DMS153 (cell line): ENCODE results near the gene CTDP1.
A peak's percentile ranks its signal among the peaks of the same experiment; 100 is the strongest.

Experiments
- DNase-seq: peaks from one replicate; lab custom pipeline; 2025; lab: John Stamatoyannopoulos, UW

The CTDP1 gene

GRCh38 chr18:79765491-79766245 is 86.1 kb downstream of the CTDP1 start:
- no peak for DNase-seq

DNA sequence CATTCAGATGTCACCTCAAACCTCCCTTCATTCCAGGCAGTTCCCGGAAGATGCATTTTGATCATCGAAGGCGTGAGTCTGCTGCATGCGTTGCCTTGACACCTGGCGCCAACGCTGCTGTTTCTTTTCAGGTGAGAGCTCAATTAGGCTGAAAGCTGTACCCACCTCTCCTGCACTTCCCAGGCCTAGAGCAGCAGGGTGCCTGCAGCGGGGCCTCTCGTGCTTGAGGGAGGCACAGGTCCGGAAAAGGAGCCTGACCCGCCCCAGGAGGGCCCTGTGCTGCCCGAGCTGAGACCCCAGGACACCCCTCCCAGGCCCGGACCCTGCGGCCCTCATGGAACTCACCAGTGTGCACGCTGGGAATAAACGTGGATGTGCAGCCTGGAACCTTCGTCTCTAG is 86.7 kb downstream of the CTDP1 start:
- DNase-seq: peak; percentile 6

DNA sequence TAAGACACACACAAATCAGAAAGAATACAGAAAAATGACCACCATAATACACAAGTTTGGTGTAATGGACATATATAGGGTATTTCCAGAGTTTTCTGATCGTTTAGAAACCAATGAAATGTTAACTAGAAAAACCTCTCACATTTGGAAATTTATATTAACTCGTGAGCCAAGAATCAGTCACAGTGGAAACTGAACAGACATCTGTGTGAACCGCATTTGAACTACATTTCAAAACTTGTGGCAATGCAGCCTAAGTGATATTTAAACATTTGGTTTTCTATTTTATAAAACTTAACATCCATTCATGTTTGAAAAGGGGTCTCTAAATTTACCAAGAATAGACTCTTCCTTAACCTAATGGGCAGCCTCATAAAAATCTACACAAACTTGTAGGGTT is 89.1 kb downstream of the CTDP1 start:
- DNase-seq: no peak

DNA sequence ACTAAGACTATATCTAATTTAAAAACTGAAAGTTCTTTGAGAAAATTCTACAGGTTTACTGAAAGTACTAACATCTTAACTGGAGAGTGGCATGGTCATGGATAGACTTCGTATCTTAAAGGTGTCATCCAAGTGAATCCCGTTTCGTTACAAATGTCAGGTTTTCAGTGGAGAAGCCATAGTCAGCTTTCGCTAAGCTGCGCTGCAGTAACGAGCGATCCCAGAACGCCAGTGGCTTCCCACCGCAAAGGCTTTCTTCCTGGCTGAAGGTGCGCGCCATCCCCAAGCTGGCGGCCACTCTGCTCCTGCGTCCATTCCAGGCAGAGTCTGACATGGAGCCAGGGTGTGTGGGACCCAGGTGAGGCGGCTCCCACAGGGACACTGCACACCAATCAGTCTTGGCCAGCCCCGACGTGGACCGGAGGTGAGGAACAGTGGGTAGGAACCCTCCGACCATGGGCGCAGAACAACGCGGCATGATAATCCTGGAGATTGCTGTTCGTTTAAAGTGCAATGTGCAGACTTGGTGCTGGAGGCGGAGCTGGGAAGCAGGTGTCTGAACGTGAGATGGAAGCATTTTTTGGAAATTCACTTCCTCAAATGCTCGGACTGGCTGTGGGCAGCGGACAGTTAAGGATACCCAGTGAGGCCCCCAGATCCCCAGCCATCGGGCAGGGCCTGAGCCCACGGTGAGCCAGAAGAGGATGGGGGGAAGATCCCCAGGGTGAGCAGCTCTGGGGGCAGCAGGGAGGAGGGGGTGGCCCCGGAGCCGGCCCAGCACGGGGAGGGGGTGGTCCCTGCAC is 90.3 kb downstream of the CTDP1 start:
- DNase-seq: no peak

GRCh38 chr18:79770501-79770815 is 90.9 kb downstream of the CTDP1 start:
- no peak for DNase-seq

DNA sequence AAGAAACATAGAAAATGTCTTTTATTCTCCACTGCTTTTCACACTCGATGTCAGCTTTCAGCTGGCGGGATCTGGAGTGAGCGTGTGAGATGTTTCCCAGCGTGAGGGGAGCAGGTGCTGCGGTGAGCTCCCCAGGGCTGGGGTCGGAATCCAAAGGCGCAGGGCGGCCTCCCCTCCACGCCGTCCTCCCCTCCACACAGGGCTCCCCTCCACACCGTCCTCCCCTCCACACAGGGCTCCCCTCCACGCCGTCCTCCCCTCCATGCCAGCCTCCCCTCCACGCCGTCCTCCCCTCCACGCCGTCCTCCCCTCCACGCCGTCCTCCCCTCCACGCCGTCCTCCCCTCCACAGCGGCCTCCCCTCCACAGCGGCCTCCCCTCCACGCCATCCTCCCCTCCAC is 91.2 kb downstream of the CTDP1 start:
- DNase-seq: no peak

DNA sequence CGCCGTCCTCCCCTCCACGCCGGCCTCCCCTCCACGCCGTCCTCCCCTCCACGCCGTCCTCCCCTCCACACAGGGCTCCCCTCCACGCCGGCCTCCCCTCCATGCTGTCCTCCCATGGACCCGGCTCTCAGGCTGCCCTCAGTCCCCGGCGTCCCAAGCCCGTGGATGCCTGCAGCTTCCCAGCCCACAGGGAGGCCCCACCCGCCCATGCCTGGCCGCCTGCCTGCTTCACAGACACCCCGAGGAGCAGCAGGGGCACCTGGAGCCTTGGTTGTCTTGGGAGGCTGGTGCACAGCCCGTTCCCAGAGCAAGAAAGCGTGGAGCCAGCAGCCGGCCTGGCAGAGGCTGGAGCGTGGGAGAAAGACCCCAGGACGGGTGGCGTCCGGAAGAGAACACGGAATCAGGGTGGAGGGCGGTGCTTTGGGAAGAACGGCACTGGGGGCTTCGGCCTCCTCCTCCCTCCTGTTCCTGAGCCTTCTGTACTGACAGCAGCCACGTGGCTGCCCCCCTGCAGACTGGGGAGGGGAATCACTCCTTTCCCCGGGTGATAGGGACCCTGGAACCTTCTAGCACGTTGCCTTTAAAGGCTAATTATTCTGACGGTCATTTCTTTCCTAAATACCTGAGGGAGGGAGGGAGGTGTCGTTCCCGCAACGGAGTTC is 92.0 kb downstream of the CTDP1 start:
- DNase-seq: no peak

GRCh38 chr18:79772108-79772864 is 92.7 kb downstream of the CTDP1 start:
- DNase-seq: no peak

DNA sequence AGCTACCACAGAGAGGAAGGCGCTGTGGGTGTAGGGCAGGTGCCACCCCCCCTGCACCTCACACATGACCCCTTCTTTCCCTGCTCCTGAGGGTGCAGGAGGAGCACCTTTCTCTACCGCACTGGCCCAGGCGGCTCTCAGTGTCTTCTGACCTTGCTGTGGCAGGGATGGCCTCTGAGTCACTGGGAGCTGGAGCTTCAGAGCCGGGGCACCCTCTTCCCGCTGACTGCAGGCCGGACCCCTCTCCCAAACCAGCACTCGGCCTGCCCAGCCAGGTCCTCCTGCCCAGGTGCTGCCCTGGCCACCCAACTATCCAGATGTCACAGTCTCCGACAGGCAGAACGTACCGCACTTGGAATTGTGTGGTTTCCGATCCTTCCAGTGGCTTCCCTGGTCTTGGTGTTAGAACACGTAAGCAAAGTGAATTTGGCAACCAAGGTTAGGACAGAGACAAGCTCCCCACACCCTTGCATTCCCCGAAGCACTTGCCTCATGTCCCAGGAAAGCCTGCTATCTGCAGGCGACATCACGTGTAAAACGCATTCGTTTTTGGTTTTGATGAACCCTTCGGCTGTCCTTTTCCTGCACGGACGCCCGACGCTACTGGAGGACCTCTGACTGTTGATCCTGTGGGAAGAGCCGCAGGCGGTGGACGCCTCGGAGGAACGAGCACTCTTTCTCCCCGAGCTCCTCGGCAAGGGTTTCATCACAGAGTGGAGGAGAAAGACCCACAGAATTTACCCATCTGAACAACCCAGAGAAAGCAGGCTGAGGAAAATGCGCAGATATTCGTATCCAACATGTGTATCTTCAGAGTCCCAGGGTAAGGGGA is 93.5 kb downstream of the CTDP1 start:
- no peak for DNase-seq

DNA sequence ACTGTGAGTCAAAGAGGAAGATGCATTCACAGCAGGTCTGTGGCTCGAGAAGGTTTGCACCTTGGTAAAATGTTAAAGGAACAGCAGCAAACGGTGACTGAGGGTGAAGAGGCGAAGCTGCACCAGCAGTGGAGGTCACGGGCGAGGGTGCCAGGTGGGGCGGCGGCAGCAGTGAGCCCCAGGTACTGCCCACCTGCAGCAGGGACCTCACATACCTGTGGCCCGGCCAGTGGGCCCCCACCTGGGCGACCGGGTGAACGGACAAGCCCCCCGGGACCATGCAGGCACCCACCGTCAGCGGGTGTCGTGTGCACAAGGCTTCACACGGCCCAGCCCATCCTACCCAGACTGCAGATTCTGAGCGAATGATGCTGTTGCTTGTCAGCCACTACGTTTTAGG is 94.5 kb downstream of the CTDP1 start:
- DNase-seq: no peak

DNA sequence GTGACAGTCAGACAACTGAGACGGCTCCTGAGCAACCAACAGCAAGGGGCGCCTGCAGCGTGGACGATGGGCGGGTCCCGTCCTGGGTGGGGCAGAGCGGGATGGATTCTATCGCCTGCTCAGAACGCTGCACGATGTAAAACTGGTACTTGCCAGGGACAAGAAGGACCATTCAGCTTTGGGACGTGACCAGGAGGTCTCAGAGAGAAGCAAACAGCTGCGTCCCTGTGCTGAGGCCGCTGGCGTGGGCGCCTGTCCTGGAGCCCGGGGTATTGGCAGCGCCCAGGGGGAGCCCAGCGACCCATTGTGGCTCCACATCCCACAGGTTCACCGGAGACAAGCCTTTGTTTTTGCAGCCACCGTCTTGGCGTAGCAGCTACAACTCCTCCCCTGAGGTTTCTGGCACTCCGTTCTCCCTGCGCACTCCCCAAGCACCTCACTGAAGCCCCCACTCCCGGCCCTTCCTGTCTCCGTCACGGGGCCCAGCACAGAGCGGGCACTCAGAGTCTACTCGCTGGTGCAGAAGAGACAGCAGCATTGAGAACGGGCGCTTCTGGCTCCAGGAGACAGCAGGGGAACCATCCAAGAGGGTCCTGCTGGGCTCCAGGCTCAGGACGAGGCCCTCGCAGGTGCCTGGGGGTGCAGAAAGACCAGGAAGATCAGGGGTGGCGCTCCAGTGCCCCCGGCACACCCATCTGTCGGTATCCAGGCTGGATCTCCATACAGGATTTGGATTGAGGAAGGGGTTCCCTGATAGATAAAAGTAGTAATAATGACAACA is 96.0 kb downstream of the CTDP1 start:
- DNase-seq: no peak

DNA sequence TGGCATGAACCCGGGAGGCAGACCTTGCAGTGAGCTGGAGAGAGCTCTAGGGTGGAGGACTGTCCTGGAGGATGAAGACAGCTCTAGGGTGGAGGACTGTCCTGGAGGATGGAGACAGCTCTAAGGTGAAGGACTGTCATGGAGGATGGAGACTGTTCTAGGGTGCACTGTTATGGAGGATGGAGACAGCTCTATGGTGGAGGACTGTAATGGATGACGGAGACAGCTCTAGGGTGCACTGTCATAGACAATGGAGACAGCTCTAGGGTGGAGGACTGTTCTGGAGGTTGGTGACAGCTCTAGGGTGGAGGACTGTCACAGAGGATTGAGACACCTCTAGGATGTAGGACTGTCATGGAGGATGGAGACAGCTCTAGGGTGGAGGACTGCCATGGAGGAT is 97.1 kb downstream of the CTDP1 start:
- no peak for DNase-seq

GRCh38 chr18:79778291-79778791 is 98.7 kb downstream of the CTDP1 start:
- no peak for DNase-seq

DNA sequence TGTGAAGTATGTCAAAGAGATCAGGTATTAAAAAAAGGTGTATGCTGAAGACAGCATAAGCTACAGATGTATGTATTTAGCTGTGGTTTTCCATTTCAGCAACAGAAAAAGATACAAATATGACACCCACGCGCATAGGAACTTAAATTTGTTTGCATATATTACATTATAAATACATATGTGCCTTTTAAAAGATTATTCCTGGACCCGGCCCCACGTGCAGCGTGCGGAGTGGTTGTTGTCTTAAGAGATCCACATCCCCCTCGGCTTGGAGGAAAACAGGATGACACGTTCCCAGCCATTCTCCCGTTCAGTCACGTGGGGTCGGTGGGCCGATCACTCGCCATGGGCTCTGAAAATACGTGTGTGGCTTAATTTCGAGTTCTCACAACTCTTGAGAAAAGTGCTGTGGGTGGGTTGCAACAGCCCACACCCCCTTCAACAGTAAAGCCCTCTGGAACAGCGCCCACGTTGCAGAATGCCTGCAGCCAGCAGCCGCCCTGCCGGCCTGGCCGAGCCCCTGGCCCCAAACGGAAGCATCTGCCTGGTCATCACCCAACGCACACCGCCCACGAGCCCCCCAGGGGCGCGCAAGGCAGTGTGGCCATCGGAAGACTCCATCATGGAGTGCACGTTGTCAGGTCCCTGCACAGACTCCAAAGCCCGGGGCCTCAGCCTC is 99.6 kb downstream of the CTDP1 start:
- DNase-seq: no peak

GRCh38 chr18:79779700-79780190 is 100.1 kb downstream of the CTDP1 start:
- no peak for DNase-seq

GRCh38 chr18:79780547-79780946 is 100.9 kb downstream of the CTDP1 start:
- DNase-seq: no peak

- no peak for DNase-seq
These were observed 101.8 kb downstream of the CTDP1 start for GRCh38 chr18:79781331-79781941.

GRCh38 chr18:79782566-79783308 is 103.1 kb downstream of the CTDP1 start:
- DNase-seq: no peak
